ENCODE results near the gene PAX5.

GRCh38 chr9:36825179-36825578, 208.9 kb downstream of the PAX5 start:
- TF ChIP-seq POLR2A (IDR thresholded peaks at IDR 0.05; ENCODE audit: low read length) (no peak), GATA1 (IDR thresholded peaks at IDR 0.05; ENCODE audit: low read depth, low read length) (no peak)
